NCI-H446 (cell line): ENCODE data around the gene SYS1.

ENCODE experiments used
- DNase-seq, 2 experiments: peaks; one replicate each; lab custom pipeline; 2025; lab: John Stamatoyannopoulos, UW

The SYS1 gene

GRCh38 chr20:45391559-45391958, 28.6 kb downstream of the SYS1 start:
- DNase-seq = no peak

DNA sequence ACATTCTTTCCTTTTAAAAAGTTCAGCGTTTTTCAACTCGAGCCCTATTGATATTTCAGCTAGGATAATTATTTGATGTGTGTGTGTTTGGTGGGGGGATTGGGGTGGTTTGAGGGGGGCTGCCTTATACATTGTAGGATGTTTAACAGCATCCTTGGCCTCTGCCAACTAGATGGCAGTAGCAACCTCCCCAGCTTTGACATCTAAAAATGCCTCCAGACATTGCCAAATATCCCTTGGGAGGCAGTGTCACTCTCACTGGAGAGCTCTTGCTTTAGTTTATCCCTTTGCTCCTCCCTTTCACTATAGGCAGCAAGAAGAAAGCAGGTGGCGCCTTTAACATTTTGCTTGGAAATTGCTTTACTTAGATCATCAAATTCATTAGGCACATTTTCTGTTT, 29.8 kb downstream of the SYS1 start:
- DNase-seq = no peak

- DNase-seq = no peak
These were observed 31.5 kb downstream of the SYS1 start for GRCh38 chr20:45394221-45395113.

- DNase-seq = no peak
These were observed 32.1 kb downstream of the SYS1 start for GRCh38 chr20:45395114-45395415.

- no peak for DNase-seq
These were observed 36.1 kb downstream of the SYS1 start for GRCh38 chr20:45399018-45399417.

DNA sequence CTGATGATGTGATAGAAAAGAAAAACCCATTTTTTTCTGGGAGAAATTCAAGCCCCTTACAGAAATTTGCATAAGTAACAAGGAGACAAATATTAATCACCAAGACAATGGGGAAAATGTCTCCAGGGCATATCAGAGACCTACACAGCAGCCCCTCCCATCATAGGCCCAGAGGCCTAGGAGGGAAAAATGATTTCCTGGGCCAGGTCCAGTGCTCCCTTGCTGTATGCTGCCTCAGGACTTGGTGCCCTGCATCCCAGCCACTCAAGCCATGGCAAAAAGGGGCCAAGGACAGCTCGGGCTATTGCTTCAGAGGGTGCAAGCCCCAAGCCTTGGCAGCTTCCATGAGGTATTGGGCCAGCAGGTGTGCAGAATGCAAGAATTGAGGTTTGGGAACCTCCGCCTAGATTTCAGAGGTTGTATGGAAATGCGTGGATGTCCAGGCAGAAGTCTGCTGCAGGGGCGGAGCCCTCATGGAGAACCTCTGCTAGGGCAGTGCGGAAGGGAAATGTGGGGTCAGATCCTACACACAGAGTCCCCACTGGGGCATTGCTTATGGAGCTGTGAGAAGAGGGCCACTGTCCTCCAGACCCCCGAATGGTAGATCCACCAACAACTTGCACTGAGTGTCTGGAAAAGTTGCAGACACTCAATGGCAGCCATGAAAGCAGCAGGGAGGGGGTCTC, 37.5 kb downstream of the SYS1 start:
- DNase-seq = no peak

GRCh38 chr20:45402946-45403345, 40.0 kb downstream of the SYS1 start:
- no peak for DNase-seq

DNA sequence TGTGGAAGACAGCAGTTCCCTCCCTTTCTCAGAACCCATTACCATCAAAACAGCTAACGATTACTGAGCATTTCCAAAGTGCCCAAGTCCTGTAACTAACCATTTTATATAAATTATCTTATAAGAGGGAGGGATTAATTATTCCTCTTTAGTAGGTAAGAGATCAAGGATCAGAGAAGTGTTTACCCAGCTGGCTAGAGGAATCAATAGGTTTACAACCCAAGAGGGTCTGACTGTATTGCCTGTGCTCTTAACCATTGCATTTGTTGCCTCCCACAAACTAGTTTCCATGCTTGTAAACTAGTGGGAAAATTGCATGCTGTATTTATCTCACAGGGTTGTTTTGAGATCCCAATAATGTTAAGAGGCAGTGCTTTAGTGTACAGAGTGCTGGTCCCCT, 41.5 kb downstream of the SYS1 start:
- DNase-seq = no peak

- DNase-seq = no peak
These were observed 42.8 kb downstream of the SYS1 start for GRCh38 chr20:45405571-45406259.

GRCh38 chr20:45406260-45407066, 43.5 kb downstream of the SYS1 start:
- peak in 1 of 2 experiments; percentile 68 for DNase-seq

DNA sequence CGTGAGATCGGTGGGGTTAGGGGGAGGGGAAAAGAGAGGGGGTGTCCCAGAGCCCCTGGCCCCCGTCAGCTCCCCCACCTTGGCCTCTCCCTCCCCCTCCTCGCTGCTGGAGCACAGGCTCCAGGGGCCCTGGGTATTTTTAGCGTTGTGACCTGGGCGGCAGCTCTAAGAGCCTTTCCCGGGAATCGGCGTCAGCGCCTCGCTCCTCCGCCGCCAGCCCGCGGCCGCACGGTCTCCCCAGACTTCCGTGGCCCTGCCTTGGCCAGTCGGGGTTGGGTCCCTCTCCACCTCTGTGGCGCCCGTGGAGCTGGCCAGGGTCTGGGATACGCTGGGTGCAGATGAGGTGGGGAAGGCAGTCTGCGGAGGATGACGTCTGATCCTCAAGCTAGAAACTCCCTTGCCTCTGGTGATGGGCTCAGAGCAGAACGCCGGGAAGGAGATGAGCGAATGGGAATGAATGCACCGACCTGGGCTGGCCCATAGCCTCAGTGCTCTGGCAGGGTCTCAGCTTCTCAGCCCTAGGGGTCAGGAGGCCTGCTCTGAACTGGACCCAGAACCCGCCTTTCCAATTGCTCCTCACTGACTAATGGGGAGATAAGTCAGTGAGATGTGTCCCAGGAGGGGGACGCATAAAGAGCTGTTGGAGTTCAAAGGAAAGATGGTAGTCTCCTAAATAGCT, 44.2 kb downstream of the SYS1 start:
- DNase-seq = no peak

- DNase-seq = no peak
These were observed 45.1 kb downstream of the SYS1 start, which contains the start of gene DBNDD2 for GRCh38 chr20:45407783-45408645. Gene DBNDD2, plus strand, starts transcription at chr20:45408289. Its CDS starts 179 bp downstream, at chr20:45408468.

DNA sequence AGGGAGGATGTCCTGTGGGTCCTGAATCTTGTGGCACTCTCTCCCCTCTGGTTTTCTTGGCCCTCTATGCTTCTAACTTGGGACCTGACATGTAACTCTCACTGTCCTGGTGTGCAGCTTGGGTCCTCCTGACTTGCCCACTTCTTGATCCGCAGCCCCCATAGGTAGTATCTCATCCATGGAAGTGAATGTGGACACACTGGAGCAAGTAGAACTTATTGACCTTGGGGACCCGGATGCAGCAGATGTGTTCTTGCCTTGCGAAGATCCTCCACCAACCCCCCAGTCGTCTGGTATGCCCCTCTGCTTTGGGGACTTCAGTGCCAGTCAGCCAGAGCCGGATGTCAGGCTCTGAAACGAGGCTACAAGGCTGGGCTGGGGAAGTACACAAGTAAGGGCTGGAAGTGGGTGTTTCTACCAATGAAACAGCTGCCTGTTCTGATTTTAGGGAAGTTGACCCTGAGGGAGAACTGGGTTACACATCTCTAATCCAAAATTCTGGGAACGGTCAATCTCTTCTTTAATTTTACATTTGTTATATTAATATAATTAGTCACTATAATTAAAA, 45.8 kb downstream of the SYS1 start:
- DNase-seq = no peak

GRCh38 chr20:45409521-45410272, 46.7 kb downstream of the SYS1 start:
- DNase-seq = no peak

GRCh38 chr20:45410887-45411286, 47.9 kb downstream of the SYS1 start:
- no peak for DNase-seq

DNA sequence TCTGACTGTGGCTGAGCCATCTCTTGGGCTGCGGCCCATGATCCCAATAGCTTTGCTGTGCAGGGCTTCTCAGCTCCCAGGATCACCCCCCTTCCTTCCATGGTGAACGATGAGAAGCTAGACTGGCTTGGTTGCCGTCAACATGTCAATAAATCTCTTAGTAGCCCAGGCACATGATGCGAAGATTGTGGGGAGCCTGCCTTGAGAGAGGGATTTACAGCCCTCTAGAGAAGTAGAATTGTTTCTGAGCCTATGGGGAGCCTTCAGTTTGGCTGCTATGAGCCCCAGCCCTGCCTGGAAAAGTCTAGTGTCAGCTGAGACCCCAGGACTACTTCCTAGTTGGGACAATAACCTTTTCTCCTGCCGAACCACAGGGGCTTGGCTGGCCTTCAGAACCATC, 49.7 kb downstream of the SYS1 start:
- no peak for DNase-seq

GRCh38 chr20:45413479-45413878, 50.5 kb downstream of the SYS1 start:
- no peak for DNase-seq

DNA sequence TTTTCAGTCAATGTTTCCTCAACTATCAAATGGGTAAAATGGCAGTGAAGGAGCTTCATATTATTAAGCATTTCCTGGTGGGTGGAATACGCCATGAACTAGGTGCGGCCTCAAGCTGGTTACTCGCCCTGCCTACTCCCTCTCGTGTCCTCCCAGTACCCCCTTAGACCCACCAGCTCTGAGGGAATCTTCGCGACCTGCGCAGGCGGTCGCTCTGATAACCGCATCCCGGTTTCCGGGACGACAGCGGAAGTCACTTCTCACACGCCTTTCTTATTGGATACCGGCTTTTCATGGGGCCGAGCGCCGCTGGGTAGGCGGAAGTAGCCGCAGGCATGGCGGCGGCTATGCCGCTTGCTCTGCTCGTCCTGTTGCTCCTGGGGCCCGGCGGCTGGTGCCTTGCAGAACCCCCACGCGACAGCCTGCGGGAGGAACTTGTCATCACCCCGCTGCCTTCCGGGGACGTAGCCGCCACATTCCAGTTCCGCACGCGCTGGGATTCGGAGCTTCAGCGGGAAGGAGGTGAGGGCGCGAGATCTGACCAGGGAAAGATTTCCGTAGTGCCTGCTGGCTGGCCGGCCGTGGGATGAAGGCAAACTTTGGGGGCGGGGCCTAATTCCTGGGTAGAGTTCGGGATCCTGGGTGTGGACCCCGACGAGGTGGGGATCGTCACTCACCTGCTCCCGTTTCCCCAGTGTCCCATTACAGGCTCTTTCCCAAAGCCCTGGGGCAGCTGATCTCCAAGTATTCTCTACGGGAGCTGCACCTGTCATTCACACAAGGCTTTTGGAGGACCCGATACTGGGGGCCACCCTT, 53.1 kb downstream of the SYS1 start, which contains the start of gene PIGT:
Gene PIGT, plus strand, starts transcription at position 320 of the 816 bp plus-strand sequence. Its CDS starts 16 bp downstream, at position 336.
- peak; percentile 50 to 88 for DNase-seq
